HG02642 (cell line): ENCODE data around the gene NDUFAF5.

ENCODE experiments used
- ATAC-seq: cut with Tn5 transposase; IDR thresholded peaks from one replicate; pipeline ENCODE4 v1.9.1; 2021; ENCODE audit warnings: mild to moderate bottlenecking; ENCODE audit not compliant: unreplicated experiment, poor library complexity

The NDUFAF5 gene

DNA sequence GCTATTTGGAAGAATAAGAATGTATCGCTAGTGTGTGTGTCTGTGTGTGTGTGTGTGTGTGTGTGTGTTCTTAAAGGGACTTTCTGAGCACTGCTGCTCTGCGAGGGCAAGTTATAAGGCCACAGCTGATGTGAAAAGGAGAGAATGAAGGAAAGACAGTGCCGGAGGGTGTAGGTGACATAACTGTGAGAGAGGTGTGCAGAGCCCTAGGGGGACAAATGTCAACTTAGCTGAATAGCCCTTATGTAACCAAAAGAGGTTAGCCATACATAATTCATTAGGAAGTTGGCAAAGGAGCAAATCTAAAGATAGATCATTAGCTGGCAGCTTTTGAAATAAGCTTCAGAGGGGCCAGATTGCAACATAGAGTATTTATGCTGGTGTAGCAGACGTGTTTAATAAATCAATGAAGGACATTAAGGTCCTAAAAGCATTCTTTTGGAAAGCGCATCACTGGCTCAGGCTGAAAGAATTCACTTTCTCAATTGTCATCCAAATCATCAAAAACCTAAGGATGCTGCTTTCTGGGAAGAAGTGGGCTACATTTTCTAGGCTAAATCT, 81.0 kb downstream of the NDUFAF5 start:
- no peak for ATAC-seq

DNA sequence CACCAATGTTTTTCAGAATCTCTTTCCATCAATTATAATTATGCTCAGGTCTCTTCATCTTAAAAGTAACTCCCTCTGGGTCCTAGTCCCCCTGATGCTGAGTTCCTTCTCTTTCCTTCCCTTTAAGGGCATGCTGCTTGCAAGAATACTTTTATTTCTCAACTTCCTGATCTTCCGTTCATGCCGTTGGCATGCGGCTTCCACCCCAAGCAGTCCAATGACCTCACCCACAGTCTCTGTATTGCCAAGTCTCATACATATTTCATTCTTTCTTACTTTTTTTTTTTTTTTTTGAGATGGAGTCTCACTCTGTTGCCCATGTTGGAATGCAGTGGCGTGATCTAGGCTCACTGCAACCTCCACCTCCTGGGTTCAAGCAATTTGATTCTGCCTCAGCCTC, 83.5 kb downstream of the NDUFAF5 start:
- ATAC-seq: no peak

DNA sequence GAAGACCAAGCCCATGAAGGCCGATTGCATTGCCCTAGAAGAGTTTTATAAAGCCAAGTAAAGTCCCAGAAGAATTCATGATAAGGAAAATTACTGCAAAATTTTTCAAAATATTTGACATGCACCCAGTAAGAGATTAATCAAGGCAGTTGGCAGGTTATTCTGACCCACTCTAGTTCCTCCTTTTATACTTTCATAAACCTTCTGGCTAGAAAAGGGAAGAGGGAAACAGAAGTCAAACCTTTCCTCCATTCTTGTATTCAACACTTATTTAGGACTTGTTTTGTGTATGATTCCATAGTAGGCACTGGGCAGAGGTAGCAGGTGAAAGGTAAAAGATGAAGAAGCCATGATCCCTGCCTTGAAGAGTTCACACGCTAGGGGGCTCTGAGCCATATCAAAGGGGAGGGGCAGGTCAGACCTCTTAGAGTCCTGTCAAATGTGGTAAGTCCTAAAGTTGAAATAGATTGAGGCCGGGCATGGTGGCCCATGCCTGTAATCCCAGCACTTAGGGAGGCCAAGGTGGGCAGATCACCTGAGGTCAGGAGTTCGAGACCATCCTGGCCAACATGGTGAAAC, 85.4 kb downstream of the NDUFAF5 start:
- no peak for ATAC-seq
